GM23338 (cell line): ENCODE results near the gene NECAP2.
"Not testable (repeated sequence)": the region's sequence is repeated elsewhere in the genome, so short reads cannot be mapped to it uniquely, and the experiment has no call there.

ENCODE experiments used
- CREB1 ChIP-seq: fragments of 250-450 bp; sonication (Bioruptor Pico); IDR thresholded peaks from 2 replicates; pipeline ENCODE4 v1.5.0; 2020; ENCODE audit warnings: low read depth, mild to moderate bottlenecking, moderate library complexity
- EZH2 ChIP-seq: fragments of 200-600 bp; sonication (generic); IDR thresholded peaks from one replicate; pipeline ENCODE4 v1.8.0; 2017; ENCODE audit warnings: antibody characterized with exemption, mild to moderate bottlenecking, low read depth; ENCODE audit not compliant: unreplicated experiment
- EZH2phosphoT487 ChIP-seq: fragments of 200-600 bp; sonication (generic); IDR thresholded peaks from one replicate; pipeline ENCODE4 v1.8.1; 2018; ENCODE audit warnings: antibody characterized with exemption; ENCODE audit not compliant: unreplicated experiment
- JUNB ChIP-seq: IDR thresholded peaks from one replicate; pipeline ENCODE4 v1.6.1; 2016; ENCODE audit warnings: antibody characterized with exemption; ENCODE audit not compliant: unreplicated experiment
- POLR2AphosphoS5 ChIP-seq: IDR thresholded peaks from 2 replicates; pipeline ENCODE4 v1.6.1; 2016; ENCODE audit warnings: antibody characterized with exemption, low read depth
- ZNF114 ChIP-seq: fragments of 250-450 bp; sonication (Bioruptor Pico); IDR thresholded peaks from 2 replicates; pipeline ENCODE4 v1.5.0; 2020; ENCODE audit warnings: mild to moderate bottlenecking, moderate library complexity
- ZNF331 ChIP-seq: fragments of 250-450 bp; sonication (Bioruptor Pico); IDR thresholded peaks from 2 replicates; pipeline ENCODE4 v1.5.0; 2020; ENCODE audit warnings: low read depth, mild to moderate bottlenecking, moderate library complexity
- TF ChIP-seq, protein P1 (sequence below): IDR thresholded peaks from one replicate; pipeline ENCODE4 v1.6.1; 2018; ENCODE audit warnings: antibody characterized with exemption; ENCODE audit not compliant: unreplicated experiment
- TF ChIP-seq, protein P2 (sequence below), 2 experiments: fragments of 200-600 bp in 1 of 2; sonication (generic) in 1 of 2; conservative IDR thresholded peaks; 2 replicates each; pipeline versions ENCODE4 v1.5.1 to v1.6.1; 2016 to 2017; ENCODE audit warnings: antibody characterized with exemption in 2 of 2, low read depth in 2 of 2, mild to moderate bottlenecking in 2 of 2, moderate library complexity in 1 of 2

DNA sequence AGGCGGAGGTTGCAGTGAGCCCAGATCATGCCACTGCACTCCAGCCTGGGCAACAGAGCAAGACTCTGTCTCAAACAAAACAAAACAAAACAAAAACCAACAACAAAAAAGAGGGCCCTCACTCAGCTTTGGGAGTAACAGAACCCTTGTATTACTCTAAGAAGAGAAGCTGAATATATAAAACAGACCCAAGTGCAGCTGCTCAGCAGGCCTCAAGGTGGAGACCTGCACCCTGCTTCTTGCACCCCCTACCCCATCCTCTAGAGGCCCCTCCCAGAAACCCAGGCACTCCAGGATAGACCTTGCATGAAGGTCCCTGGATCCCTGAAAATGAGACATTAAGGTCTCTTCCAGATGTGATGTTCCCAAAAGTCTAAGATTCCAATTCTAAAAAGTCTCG, 34.4 kb downstream of the NECAP2 start:
- TF ChIP-seq EZH2phosphoT487; EZH2; POLR2AphosphoS5; ZNF114 (CRISPR knock-in tag); JUNB; CREB1 (CRISPR knock-in tag); ZNF331 (CRISPR knock-in tag): not testable (repeated sequence)
- TF ChIP-seq, protein P1, sequence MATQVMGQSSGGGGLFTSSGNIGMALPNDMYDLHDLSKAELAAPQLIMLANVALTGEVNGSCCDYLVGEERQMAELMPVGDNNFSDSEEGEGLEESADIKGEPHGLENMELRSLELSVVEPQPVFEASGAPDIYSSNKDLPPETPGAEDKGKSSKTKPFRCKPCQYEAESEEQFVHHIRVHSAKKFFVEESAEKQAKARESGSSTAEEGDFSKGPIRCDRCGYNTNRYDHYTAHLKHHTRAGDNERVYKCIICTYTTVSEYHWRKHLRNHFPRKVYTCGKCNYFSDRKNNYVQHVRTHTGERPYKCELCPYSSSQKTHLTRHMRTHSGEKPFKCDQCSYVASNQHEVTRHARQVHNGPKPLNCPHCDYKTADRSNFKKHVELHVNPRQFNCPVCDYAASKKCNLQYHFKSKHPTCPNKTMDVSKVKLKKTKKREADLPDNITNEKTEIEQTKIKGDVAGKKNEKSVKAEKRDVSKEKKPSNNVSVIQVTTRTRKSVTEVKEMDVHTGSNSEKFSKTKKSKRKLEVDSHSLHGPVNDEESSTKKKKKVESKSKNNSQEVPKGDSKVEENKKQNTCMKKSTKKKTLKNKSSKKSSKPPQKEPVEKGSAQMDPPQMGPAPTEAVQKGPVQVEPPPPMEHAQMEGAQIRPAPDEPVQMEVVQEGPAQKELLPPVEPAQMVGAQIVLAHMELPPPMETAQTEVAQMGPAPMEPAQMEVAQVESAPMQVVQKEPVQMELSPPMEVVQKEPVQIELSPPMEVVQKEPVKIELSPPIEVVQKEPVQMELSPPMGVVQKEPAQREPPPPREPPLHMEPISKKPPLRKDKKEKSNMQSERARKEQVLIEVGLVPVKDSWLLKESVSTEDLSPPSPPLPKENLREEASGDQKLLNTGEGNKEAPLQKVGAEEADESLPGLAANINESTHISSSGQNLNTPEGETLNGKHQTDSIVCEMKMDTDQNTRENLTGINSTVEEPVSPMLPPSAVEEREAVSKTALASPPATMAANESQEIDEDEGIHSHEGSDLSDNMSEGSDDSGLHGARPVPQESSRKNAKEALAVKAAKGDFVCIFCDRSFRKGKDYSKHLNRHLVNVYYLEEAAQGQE: not testable (repeated sequence)
- TF ChIP-seq, protein P2, sequence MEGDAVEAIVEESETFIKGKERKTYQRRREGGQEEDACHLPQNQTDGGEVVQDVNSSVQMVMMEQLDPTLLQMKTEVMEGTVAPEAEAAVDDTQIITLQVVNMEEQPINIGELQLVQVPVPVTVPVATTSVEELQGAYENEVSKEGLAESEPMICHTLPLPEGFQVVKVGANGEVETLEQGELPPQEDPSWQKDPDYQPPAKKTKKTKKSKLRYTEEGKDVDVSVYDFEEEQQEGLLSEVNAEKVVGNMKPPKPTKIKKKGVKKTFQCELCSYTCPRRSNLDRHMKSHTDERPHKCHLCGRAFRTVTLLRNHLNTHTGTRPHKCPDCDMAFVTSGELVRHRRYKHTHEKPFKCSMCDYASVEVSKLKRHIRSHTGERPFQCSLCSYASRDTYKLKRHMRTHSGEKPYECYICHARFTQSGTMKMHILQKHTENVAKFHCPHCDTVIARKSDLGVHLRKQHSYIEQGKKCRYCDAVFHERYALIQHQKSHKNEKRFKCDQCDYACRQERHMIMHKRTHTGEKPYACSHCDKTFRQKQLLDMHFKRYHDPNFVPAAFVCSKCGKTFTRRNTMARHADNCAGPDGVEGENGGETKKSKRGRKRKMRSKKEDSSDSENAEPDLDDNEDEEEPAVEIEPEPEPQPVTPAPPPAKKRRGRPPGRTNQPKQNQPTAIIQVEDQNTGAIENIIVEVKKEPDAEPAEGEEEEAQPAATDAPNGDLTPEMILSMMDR (conservative IDR thresholded peaks at IDR 0.05; ENCODE audit: low read depth in 2 of 2): peak; percentile 55 to 63
